ENCODE results near the gene TMEM182. TPM values are rescaled to one million over a fixed set of nuclear protein-coding genes. Genes with fewer than 3 reads are reported as not detected.

Gene TMEM182
- total RNA-seq, 2 experiments from 2014 or later, result 2.0 to 2.7 TPM

DNA sequence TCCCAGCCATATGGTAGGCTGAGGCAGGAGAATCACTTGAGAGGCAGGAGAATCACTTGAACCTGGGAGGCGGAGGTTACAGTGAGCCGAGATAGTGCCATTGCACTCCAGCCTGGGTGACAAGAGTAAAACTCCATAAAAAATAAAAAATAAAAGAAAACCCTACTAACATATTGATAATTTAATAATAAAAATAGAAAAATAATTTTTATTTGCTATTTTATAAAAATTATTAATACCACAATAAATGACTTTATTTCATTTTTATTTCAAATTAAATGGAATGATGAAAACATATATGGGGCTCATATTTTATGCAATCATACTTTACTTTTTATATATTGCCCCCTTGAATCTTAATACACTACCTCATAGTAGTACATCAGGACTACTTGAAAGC is 20.4 kb downstream of the TMEM182 start:
- Mint-ChIP-seq H3K9me3 (no peaks in the 10 kb centered on the region), H3K27me3 (no peaks in the 10 kb centered on the region), H3K4me1 (ENCODE audit: low read depth) (no peaks in the 10 kb centered on the region), H3K4me3 (no peak overlapping the region), H3K27ac (no peak overlapping the region), H3K36me3 (ENCODE audit: low read depth) (peaks cover 21% of the 10 kb centered on the region)
- Histone ChIP-seq H3K9me3 (ENCODE audit: control insufficient read depth in 1 of 2, insufficient read depth in 1 of 2, low read length in 2 of 2) (no peaks in the 10 kb centered on the region), H3K27me3 (ENCODE audit: control insufficient read depth in 1 of 2, insufficient read depth in 2 of 2, low read length in 2 of 2) (no peaks in the 10 kb centered on the region), H3K27ac (ENCODE audit: low read depth in 1 of 2, low read length in 2 of 2) (no peak overlapping the region), H3K4me3 (ENCODE audit: low read length) (no peak overlapping the region), H3K36me3 (ENCODE audit: insufficient read depth, low read length) (no peaks in the 10 kb centered on the region), H3K4me1 (ENCODE audit: insufficient read depth, low read length) (no peaks in the 10 kb centered on the region)
- DNase-seq (no peak), ATAC-seq (ENCODE audit: poor library complexity) (no peak)
- TF ChIP-seq, protein P1, sequence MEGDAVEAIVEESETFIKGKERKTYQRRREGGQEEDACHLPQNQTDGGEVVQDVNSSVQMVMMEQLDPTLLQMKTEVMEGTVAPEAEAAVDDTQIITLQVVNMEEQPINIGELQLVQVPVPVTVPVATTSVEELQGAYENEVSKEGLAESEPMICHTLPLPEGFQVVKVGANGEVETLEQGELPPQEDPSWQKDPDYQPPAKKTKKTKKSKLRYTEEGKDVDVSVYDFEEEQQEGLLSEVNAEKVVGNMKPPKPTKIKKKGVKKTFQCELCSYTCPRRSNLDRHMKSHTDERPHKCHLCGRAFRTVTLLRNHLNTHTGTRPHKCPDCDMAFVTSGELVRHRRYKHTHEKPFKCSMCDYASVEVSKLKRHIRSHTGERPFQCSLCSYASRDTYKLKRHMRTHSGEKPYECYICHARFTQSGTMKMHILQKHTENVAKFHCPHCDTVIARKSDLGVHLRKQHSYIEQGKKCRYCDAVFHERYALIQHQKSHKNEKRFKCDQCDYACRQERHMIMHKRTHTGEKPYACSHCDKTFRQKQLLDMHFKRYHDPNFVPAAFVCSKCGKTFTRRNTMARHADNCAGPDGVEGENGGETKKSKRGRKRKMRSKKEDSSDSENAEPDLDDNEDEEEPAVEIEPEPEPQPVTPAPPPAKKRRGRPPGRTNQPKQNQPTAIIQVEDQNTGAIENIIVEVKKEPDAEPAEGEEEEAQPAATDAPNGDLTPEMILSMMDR (IDR thresholded peaks at IDR 0.05), result no peak
- ChIA-PET POLR2A (no interaction called here), CTCF (interaction anchor here (1.9 kb wide), 1 partner anchor 9 kb away, joined by 4 read pairs; no protein-coding TSS in a partner anchor)
- intact Hi-C loops (cut with DNase I, micrococcal nuclease), result no loop called here

DNA sequence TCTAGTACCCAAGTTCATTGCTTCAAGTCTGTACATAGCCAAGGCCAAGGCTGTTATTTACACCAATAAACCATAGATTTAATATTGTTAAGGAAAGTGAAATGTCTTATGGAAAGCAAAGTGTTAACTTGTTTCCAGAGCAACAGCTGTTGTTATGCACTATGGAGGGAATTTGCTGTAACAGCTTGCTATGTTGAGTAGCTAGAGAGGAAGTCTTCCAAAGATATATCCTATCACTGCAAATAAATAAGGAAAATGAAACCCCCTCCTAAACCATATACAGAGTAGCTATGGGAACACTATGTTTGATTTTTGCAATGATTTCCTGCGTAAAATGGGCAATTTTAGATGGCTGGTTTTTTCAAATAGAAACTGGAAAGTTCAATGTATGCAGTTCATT is 21.1 kb downstream of the TMEM182 start:
- H3K36me3 Mint-ChIP-seq (ENCODE audit: low read depth), result peaks cover 25% of the 10 kb centered on the region
- no peak overlapping the region for H3K27ac Mint-ChIP-seq
- DNase-seq (no peak), ATAC-seq (ENCODE audit: poor library complexity) (no peak)
- Histone ChIP-seq H3K4me3 (ENCODE audit: low read length) (no peak overlapping the region), H3K27me3 (ENCODE audit: control insufficient read depth in 1 of 2, insufficient read depth in 2 of 2, low read length in 2 of 2) (no peaks in the 10 kb centered on the region), H3K27ac (ENCODE audit: low read depth in 1 of 2, low read length in 2 of 2) (no peak overlapping the region), H3K36me3 (ENCODE audit: insufficient read depth, low read length) (no peaks in the 10 kb centered on the region), H3K4me1 (ENCODE audit: insufficient read depth, low read length) (no peaks in the 10 kb centered on the region), H3K9me3 (ENCODE audit: control insufficient read depth in 1 of 2, insufficient read depth in 1 of 2, low read length in 2 of 2) (no peaks in the 10 kb centered on the region)
- H3K4me1 Mint-ChIP-seq (ENCODE audit: low read depth), result no peaks in the 10 kb centered on the region
- H3K27me3 Mint-ChIP-seq, result no peaks in the 10 kb centered on the region
- ChIA-PET CTCF (interaction anchor here (0.9 to 1.9 kb wide), 2 partner anchors 9 to 10 kb away, joined by 3 to 4 read pairs; no protein-coding TSS in a partner anchor), POLR2A (no interaction called here)
- no peak overlapping the region for H3K4me3 Mint-ChIP-seq
- intact Hi-C loops (cut with DNase I, micrococcal nuclease), result no loop called here
- H3K9me3 Mint-ChIP-seq, result no peaks in the 10 kb centered on the region
- TF ChIP-seq, protein P1 (IDR thresholded peaks at IDR 0.05), result no peak

DNA sequence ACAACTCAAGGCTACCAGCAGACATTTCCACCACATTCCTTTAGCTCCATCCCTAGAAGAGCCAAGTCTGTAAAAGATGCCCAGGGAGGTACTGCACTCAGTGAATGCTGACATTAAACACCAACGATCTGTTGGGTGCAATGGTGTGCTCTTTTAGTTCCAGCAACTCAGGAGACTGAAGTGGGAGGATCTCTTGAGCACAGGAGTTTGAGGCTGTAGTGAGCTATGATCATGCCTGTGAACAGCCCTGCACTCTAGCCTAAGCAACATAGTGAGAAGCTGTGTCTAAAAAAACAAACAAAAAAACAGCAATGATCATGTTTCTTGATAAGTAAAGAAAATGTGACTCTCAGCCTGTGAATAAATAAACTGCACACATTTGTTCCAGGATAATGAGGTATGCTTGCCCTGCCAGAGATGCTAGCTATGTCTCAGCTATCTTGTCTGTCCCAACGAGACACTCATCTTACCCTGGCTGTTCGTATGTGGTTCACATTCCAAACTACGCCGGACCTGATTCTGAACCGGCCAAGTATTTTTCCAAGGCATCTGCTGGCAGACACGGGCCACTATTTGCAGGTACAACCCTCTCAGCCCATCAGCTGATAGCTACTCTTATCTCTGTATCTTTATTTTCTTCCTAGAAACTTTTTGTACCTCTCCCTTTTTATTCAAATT is 21.8 kb downstream of the TMEM182 start:
- POLR2A ChIA-PET, result no interaction called here
- TF ChIP-seq, protein P1 (IDR thresholded peaks at IDR 0.05), result no peak

More for the DNA sequence above, 21.8 kb downstream of the TMEM182 start:
- H3K9me3 Mint-ChIP-seq, result no peaks in the 10 kb centered on the region
- H3K27me3 Mint-ChIP-seq, result no peaks in the 10 kb centered on the region
- no peak for ATAC-seq (ENCODE audit: poor library complexity)
- H3K27me3 ChIP-seq (ENCODE audit: control insufficient read depth in 1 of 2, insufficient read depth in 2 of 2, low read length in 2 of 2), result no peaks in the 10 kb centered on the region
- no peak overlapping the region for H3K4me3 ChIP-seq (ENCODE audit: low read length)
- DNase-seq, result no peak
- no peak overlapping the region for H3K27ac ChIP-seq (ENCODE audit: low read depth in 1 of 2, low read length in 2 of 2)
- H3K36me3 Mint-ChIP-seq (ENCODE audit: low read depth), result peaks cover 25% of the 10 kb centered on the region
- CTCF ChIA-PET, result interaction anchor here (0.9 to 1.9 kb wide), 2 partner anchors 8 to 10 kb away, joined by 3 to 4 read pairs; no protein-coding TSS in a partner anchor
- no peak overlapping the region for H3K27ac Mint-ChIP-seq
- intact Hi-C loops (cut with DNase I, micrococcal nuclease), result no loop called here
- no peaks in the 10 kb centered on the region for H3K4me1 Mint-ChIP-seq (ENCODE audit: low read depth)
- H3K36me3 ChIP-seq (ENCODE audit: insufficient read depth, low read length), result no peaks in the 10 kb centered on the region
- no peak overlapping the region for H3K4me3 Mint-ChIP-seq
- H3K9me3 ChIP-seq (ENCODE audit: control insufficient read depth in 1 of 2, insufficient read depth in 1 of 2, low read length in 2 of 2), result no peaks in the 10 kb centered on the region
- no peaks in the 10 kb centered on the region for H3K4me1 ChIP-seq (ENCODE audit: insufficient read depth, low read length)

All from CD4-positive, alpha-beta T cell (primary cell).